OCI-LY3 (cell line): ENCODE results near the gene IL26.

Experiments used
- EZH2phosphoT487 ChIP-seq: fragments of 200-600 bp; shearing (Covaris generic); IDR thresholded peaks from 2 replicates; pipeline ENCODE4 v1.6.1; 2018; ENCODE audit warnings: antibody characterized with exemption, mixed run types, low read depth
- TF ChIP-seq, protein P1 (sequence below): fragments of 200-600, 300-600 bp; sonication (generic); IDR thresholded peaks from 2 replicates; pipeline ENCODE4 v1.5.1; 2014; ENCODE audit warnings: antibody characterized with exemption, low read length, low read depth

DNA sequence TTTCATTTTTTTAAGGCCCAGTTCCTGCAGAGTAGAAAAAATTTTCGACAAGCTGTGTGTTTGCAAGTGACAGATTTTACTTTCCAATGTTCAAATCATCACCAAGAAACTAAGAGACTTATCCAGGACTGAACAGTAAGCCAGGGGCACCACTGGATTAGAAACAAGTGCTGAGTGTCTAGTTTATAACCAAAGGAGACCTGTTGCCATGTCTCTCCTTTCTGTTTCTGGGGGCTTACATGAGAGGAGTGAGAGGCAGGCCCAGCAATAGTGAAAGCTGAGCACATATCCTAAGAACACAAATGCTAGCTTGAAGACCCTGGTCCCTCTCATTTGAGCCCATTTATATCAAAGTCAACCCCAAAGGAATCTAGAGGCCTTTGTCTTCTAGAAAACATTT lies 69.0 kb downstream of the IL26 start:
- TF ChIP-seq, protein P1, sequence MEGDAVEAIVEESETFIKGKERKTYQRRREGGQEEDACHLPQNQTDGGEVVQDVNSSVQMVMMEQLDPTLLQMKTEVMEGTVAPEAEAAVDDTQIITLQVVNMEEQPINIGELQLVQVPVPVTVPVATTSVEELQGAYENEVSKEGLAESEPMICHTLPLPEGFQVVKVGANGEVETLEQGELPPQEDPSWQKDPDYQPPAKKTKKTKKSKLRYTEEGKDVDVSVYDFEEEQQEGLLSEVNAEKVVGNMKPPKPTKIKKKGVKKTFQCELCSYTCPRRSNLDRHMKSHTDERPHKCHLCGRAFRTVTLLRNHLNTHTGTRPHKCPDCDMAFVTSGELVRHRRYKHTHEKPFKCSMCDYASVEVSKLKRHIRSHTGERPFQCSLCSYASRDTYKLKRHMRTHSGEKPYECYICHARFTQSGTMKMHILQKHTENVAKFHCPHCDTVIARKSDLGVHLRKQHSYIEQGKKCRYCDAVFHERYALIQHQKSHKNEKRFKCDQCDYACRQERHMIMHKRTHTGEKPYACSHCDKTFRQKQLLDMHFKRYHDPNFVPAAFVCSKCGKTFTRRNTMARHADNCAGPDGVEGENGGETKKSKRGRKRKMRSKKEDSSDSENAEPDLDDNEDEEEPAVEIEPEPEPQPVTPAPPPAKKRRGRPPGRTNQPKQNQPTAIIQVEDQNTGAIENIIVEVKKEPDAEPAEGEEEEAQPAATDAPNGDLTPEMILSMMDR = no peak
- no peak for TF ChIP-seq EZH2phosphoT487
